OCI-LY3 (cell line): ENCODE results near the gene LTBP1.

Source experiments
- H2AFZ ChIP-seq: fragments of 200-600, 300-600 bp; shearing (Covaris generic); 2 replicates; pipeline ENCODE4 v1.6.0; 2014; ENCODE audit warnings: antibody characterized with exemption, low read depth, low read length
- H3K27ac ChIP-seq: fragments of 200-600, 300-600 bp; sonication (generic); 2 replicates; pipeline ENCODE4 v1.5.1; 2014; ENCODE audit warnings: mild to moderate bottlenecking, low read length, moderate library complexity, mixed read lengths
- H3K27me3 ChIP-seq: fragments of 200-600, 300-600 bp; sonication (generic); 2 replicates; pipeline ENCODE4 v1.6.1; 2014; ENCODE audit warnings: low read depth, low read length, mixed read lengths
- H3K36me3 ChIP-seq: fragments of 200-600, 300-600 bp; sonication (generic); replicated peaks from 2 replicates; pipeline ENCODE3; 2014; ENCODE audit warnings: low read depth, low read length, mixed read lengths
- H3K4me1 ChIP-seq: fragments of 300-600, 200-600 bp; sonication (generic); 2 replicates; pipeline ENCODE4 v1.6.1; 2014; ENCODE audit warnings: low read length, mixed read lengths
- H3K4me2 ChIP-seq: fragments of 200-600, 300-600 bp; sonication (generic); 2 replicates; pipeline ENCODE4 v1.6.1; 2014; ENCODE audit warnings: low read length, mixed read lengths
- H3K4me3 ChIP-seq: fragments of 300-600, 200-600 bp; sonication (generic); 2 replicates; pipeline ENCODE4 v1.5.1; 2014; ENCODE audit warnings: antibody characterized with exemption, mild to moderate bottlenecking, low read length, moderate library complexity
- H3K79me2 ChIP-seq: fragments of 300-600, 200-600 bp; shearing (Covaris generic); 2 replicates; pipeline ENCODE4 v1.6.1; 2014; ENCODE audit warnings: mild to moderate bottlenecking, low read length, mixed read lengths
- H3K9ac ChIP-seq: fragments of 300-600, 200-600 bp; shearing (Covaris generic); 2 replicates; pipeline ENCODE4 v1.6.0; 2014; ENCODE audit warnings: mild to moderate bottlenecking, low read length, moderate library complexity
- H3K9me3 ChIP-seq: fragments of 200-600, 300-600 bp; shearing (Covaris generic); 2 replicates; pipeline ENCODE4 v1.6.1; 2014; ENCODE audit warnings: low read length, mixed read lengths; ENCODE audit not compliant: insufficient read depth
- H4K20me1 ChIP-seq: fragments of 200-600, 300-600 bp; sonication (generic); 2 replicates; pipeline ENCODE4 v1.6.1; 2016; ENCODE audit warnings: low read length, mixed read lengths; ENCODE audit not compliant: insufficient read depth
- CTCF ChIP-seq: fragments of 200-600, 300-600 bp; sonication (generic); IDR thresholded peaks from 2 replicates; pipeline ENCODE4 v1.5.1; 2014; ENCODE audit warnings: antibody characterized with exemption, low read length, low read depth
- EZH2phosphoT487 ChIP-seq: fragments of 200-600 bp; shearing (Covaris generic); IDR thresholded peaks from 2 replicates; pipeline ENCODE4 v1.6.1; 2018; ENCODE audit warnings: antibody characterized with exemption, mixed run types, low read depth

The LTBP1 gene

GRCh38 chr2:32922501-32922900, 24.3 kb upstream of the LTBP1 start:
- Histone ChIP-seq H3K4me3 (no peak overlapping the region), H3K4me2 (no peak overlapping the region), H3K36me3 (no peaks in the 10 kb centered on the region), H3K9ac (no peak overlapping the region), H3K4me1 (no peaks in the 10 kb centered on the region), H3K27me3 (peaks cover 7% of the 10 kb centered on the region), H3K9me3 (no peaks in the 10 kb centered on the region), H4K20me1 (no peaks in the 10 kb centered on the region), H2AFZ (no peak overlapping the region), H3K79me2 (no peaks in the 10 kb centered on the region), H3K27ac (no peak overlapping the region)
- no peak for TF ChIP-seq EZH2phosphoT487
- no peak for TF ChIP-seq CTCF

- peaks cover 7% of the 10 kb centered on the region for H3K27me3 ChIP-seq
- no peaks in the 10 kb centered on the region for H3K36me3 ChIP-seq
- no peaks in the 10 kb centered on the region for H3K9me3 ChIP-seq
- no peaks in the 10 kb centered on the region for H3K4me1 ChIP-seq
- no peak for TF ChIP-seq EZH2phosphoT487
- no peak for TF ChIP-seq CTCF
- no peak overlapping the region for H2AFZ ChIP-seq
- no peaks in the 10 kb centered on the region for H3K79me2 ChIP-seq
- H3K27ac ChIP-seq: no peak overlapping the region
- no peaks in the 10 kb centered on the region for H4K20me1 ChIP-seq
- no peak overlapping the region for H3K4me2 ChIP-seq
- H3K4me3 ChIP-seq: no peak overlapping the region
- no peak overlapping the region for H3K9ac ChIP-seq
Observed at GRCh38 chr2:32923109-32923508, 23.6 kb upstream of the LTBP1 start.

- Histone ChIP-seq H3K27me3 (no peaks in the 10 kb centered on the region; the same call in 1 of the 2 replicates), H3K9ac (no peak overlapping the region), H4K20me1 (no peaks in the 10 kb centered on the region), H3K9me3 (no peaks in the 10 kb centered on the region), H3K4me2 (no peak overlapping the region), H3K4me3 (no peak overlapping the region), H2AFZ (no peak overlapping the region), H3K4me1 (no peaks in the 10 kb centered on the region), H3K36me3 (no peaks in the 10 kb centered on the region), H3K79me2 (no peaks in the 10 kb centered on the region), H3K27ac (no peak overlapping the region)
- no peak for TF ChIP-seq EZH2phosphoT487
- no peak for TF ChIP-seq CTCF
Observed at GRCh38 chr2:32925283-32925815, 21.4 kb upstream of the LTBP1 start.

- Histone ChIP-seq H3K27ac (no peak overlapping the region), H3K4me3 (no peak overlapping the region), H3K79me2 (no peaks in the 10 kb centered on the region), H3K9ac (no peak overlapping the region), H3K9me3 (no peaks in the 10 kb centered on the region), H4K20me1 (no peaks in the 10 kb centered on the region), H3K27me3 (no peaks in the 10 kb centered on the region; the same call in 1 of the 2 replicates), H2AFZ (no peak overlapping the region), H3K4me1 (no peaks in the 10 kb centered on the region), H3K36me3 (no peaks in the 10 kb centered on the region), H3K4me2 (no peak overlapping the region)
- TF ChIP-seq EZH2phosphoT487: no peak
- no peak for TF ChIP-seq CTCF
Observed at GRCh38 chr2:32925976-32926707, 20.6 kb upstream of the LTBP1 start.
